Sigmoid colon (tissue), 7 donors: ENCODE results near the gene TEKT4. TPM values are rescaled to one million over a fixed set of nuclear protein-coding genes. Genes with fewer than 3 reads are reported as not detected.
"Not testable (repeated sequence)": the region's sequence is repeated elsewhere in the genome, so short reads cannot be mapped to it uniquely, and the experiment has no call there.

Experiments
- DNase-seq: peaks from one replicate; pipeline ENCODE4 v3.0.0-alpha.2; 2019
- H3K27ac ChIP-seq, 4 donors: fragments of 200-600 bp; sonication (generic); one replicate each; pipeline ENCODE4 v1.5.1; 2016 to 2019; ENCODE audit warnings: mild to moderate bottlenecking in 1 of 4
- H3K27me3 ChIP-seq, 3 donors: fragments of 200-600 bp; sonication (generic); one replicate each; pipeline ENCODE4 v1.5.1; 2019; ENCODE audit warnings: mild to moderate bottlenecking in 1 of 3
- H3K36me3 ChIP-seq, 4 donors: fragments of 200-600 bp; sonication (generic); one replicate each; pipeline ENCODE4 v1.5.1; 2016 to 2019
- H3K4me1 ChIP-seq, 4 donors: fragments of 200-600 bp; sonication (generic); one replicate each; pipeline ENCODE4 v1.5.1; 2017 to 2019
- H3K4me3 ChIP-seq, 4 donors: fragments of 200-600 bp; sonication (generic); one replicate each; pipeline ENCODE4 v1.5.1; 2017 to 2019; ENCODE audit warnings: mild to moderate bottlenecking in 2 of 4, moderate library complexity in 1 of 4
- H3K9me3 ChIP-seq, 4 donors: fragments of 200-600 bp in 3 of 4; sonication (generic) in 3 of 4; one replicate each; pipeline versions ENCODE4 v1.5.1 to v1.6.1; 2013 to 2019
- EP300 ChIP-seq, 4 donors: sonication (generic); formaldehyde crosslinking; IDR thresholded peaks; one replicate each; pipeline ENCODE4 v1.6.1; 2017; ENCODE audit warnings: antibody characterized with exemption in 4 of 4
- POLR2A ChIP-seq, 2 donors: fragments of 450-650 bp; IDR thresholded peaks; one replicate each; pipeline ENCODE4 v1.6.1; 2016; ENCODE audit warnings: antibody characterized with exemption in 2 of 2, mild to moderate bottlenecking in 2 of 2, moderate library complexity in 2 of 2
- POLR2AphosphoS5 ChIP-seq, 4 donors: sonication (generic); formaldehyde crosslinking; IDR thresholded peaks; one replicate each; pipeline ENCODE4 v1.6.1; 2017; ENCODE audit warnings: antibody characterized with exemption in 4 of 4
- WGBS, 2 donors: extraction: QIAGEN DNeasy Blood & Tissue Kit; methylation state at CpG; one replicate each; pipeline ENCODE4 v1.1.7; 2013; 5-methylcytosine and 5-hydroxymethylcytosine counted together
- intact Hi-C: fragments of 100-400 bp; cut with DNase I; formaldehyde crosslinking; loops from one replicate; pipeline ENCODE4 v1.15.1; 2023
- polyA plus RNA-seq, 3 donors: library from polyadenylated mRNA; stranded (reverse); fragments of 200-250 nt; gene quantifications; one replicate each; pipeline ENCODE4 v1.2.3, GENCODE V29; 2013
- total RNA-seq, 4 donors: library from RNA; depleted of rRNA; stranded (reverse); fragments of >200 nt; gene quantifications; one replicate each; pipeline ENCODE4 v1.1.0, GENCODE V29; 2016
- TF ChIP-seq, protein P1 (sequence below), 4 experiments: fragments of 450-650 bp in 3 of 4; fragments of 200-600 bp in 1 of 4; IDR thresholded peaks; one replicate each; pipeline ENCODE4 v1.5.1; 2016 to 2019; ENCODE audit warnings: antibody characterized with exemption in 4 of 4, mild to moderate bottlenecking in 3 of 4, moderate library complexity in 2 of 4
- donor health status: healthy with polysubstance abuse.
- donor health status: Bipolar disorder and iron deficiency.
- donor health status: healthy.

Gene TEKT4
- total and polyA plus RNA-seq, 7 donors: not detected

GRCh38 chr2:94861308-94862152 lies 9.7 kb upstream of the TEKT4 start:
- Histone ChIP-seq H3K4me3 (no peak overlapping the region), H3K9me3 (no peaks in the 10 kb centered on the region), H3K36me3 (no peaks in the 10 kb centered on the region), H3K4me1 (peaks cover 0 to 17% (median 11%) of the 10 kb centered on the region in 4 donors), H3K27ac (no peak overlapping the region), H3K27me3 (peaks cover 21 to 67% (median 47%) of the 10 kb centered on the region in 3 donors)
- DNase-seq: peak; percentile 48
- intact Hi-C loops: no loop called here
- WGBS, 2 donors: 7 to 10% methylated on average over 60 of the region's 60 CpGs
- no peak for TF ChIP-seq POLR2AphosphoS5 (IDR thresholded peaks at IDR 0.05)
- TF ChIP-seq POLR2A (IDR thresholded peaks at IDR 0.05): no peak
- TF ChIP-seq, protein P1, sequence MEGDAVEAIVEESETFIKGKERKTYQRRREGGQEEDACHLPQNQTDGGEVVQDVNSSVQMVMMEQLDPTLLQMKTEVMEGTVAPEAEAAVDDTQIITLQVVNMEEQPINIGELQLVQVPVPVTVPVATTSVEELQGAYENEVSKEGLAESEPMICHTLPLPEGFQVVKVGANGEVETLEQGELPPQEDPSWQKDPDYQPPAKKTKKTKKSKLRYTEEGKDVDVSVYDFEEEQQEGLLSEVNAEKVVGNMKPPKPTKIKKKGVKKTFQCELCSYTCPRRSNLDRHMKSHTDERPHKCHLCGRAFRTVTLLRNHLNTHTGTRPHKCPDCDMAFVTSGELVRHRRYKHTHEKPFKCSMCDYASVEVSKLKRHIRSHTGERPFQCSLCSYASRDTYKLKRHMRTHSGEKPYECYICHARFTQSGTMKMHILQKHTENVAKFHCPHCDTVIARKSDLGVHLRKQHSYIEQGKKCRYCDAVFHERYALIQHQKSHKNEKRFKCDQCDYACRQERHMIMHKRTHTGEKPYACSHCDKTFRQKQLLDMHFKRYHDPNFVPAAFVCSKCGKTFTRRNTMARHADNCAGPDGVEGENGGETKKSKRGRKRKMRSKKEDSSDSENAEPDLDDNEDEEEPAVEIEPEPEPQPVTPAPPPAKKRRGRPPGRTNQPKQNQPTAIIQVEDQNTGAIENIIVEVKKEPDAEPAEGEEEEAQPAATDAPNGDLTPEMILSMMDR (IDR thresholded peaks at IDR 0.05): no peak
- no peak for TF ChIP-seq EP300 (IDR thresholded peaks at IDR 0.05)

- intact Hi-C loops, H3K36me3 ChIP-seq, H3K4me3 ChIP-seq, H3K4me1 ChIP-seq, DNase-seq, H3K27ac ChIP-seq, H3K9me3 ChIP-seq: not testable (repeated sequence)
- H3K27me3 ChIP-seq: peaks cover 10 to 53% (median 33%) of the 10 kb centered on the region in 3 donors
- WGBS, 2 donors: 79 to 82% methylated on average over 17 of the region's 17 CpGs
Measured at GRCh38 chr2:94862903-94863302, 8.3 kb upstream of the TEKT4 start.

- Histone ChIP-seq H3K36me3 (no peaks in the 10 kb centered on the region), H3K4me1 (peaks cover 0 to 5% (median 0%) of the 10 kb centered on the region in 4 donors), H3K27me3 (peaks cover 0 to 39% (median 16%) of the 10 kb centered on the region in 3 donors), H3K9me3 (no peaks in the 10 kb centered on the region), H3K27ac (no peak overlapping the region), H3K4me3 (no peak overlapping the region)
- peak; percentile 54 for DNase-seq
- intact Hi-C loops: no loop called here
- TF ChIP-seq POLR2A (IDR thresholded peaks at IDR 0.05): no peak
- TF ChIP-seq, protein P1 (IDR thresholded peaks at IDR 0.05): no peak
- TF ChIP-seq EP300 (IDR thresholded peaks at IDR 0.05): no peak
- TF ChIP-seq POLR2AphosphoS5 (IDR thresholded peaks at IDR 0.05): no peak
- 85 to 87% methylated on average over 4 of the region's 4 CpGs for WGBS, 2 donors
Measured at GRCh38 chr2:94869131-94869530, 2.1 kb upstream of the TEKT4 start.

DNA sequence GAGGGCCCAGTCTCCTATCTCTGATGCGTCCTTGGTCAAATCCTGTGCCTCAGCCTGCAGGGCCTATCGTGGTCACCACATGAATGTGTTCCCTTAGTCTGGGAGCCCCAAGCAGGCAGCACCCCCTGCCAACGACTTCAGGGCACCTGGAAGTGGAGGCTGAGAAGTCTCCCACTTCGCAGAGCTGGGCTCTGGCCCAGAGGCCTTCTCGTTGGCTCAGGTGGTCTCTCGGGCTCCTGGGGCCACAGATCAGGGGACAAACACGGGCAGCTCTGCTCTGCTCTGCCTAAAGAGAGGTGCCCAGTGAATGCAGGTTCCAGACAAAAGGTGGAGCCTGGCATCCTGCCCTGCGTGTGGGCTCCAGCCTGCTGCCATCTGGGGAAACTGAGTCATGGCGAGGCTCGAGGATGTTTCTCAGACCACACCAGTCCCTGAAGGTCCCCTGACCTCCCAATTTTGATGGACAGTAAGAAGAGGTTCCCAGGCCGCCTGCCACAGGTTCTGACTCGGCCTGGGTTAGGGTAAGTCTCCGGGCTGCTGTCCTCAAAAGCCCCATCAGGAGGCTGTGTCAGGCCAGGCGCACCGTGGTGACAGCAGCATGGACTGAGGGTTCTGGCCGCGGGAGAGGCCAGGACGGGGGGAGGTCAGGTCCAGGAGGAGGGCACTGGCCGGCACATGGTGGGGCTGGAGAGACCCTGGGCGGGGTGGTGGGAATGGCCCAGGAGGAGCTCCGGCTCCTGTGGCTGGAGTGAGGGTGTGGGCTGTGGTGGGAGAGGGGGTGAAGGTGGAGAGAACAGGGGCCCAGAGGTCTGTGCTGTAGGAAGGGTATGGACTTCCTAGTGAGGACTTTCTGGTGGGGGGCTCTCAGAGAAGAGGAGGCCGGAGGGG lies 1.4 kb upstream of the TEKT4 start:
- no peak for DNase-seq

More for the DNA sequence above, 1.4 kb upstream of the TEKT4 start:
- no peak overlapping the region for H3K4me3 ChIP-seq
- intact Hi-C loops: no loop called here
- H3K9me3 ChIP-seq: no peaks in the 10 kb centered on the region
- no peaks in the 10 kb centered on the region for H3K36me3 ChIP-seq
- H3K27ac ChIP-seq: no peak overlapping the region
- 73 to 77% methylated on average over 22 of the region's 22 CpGs for WGBS, 2 donors
- peaks cover 0 to 5% (median 2%) of the 10 kb centered on the region in 4 donors for H3K4me1 ChIP-seq
- TF ChIP-seq POLR2A (IDR thresholded peaks at IDR 0.05) (no peak), EP300 (IDR thresholded peaks at IDR 0.05) (no peak), POLR2AphosphoS5 (IDR thresholded peaks at IDR 0.05) (no peak)
- TF ChIP-seq, protein P1 (IDR thresholded peaks at IDR 0.05): no peak
- H3K27me3 ChIP-seq: peaks cover 4 to 43% (median 21%) of the 10 kb centered on the region in 3 donors
